GM18861 (cell line): ENCODE results near the gene FCSK.
"Not testable (repeated sequence)": the region's sequence is repeated elsewhere in the genome, so short reads cannot be mapped to it uniquely, and the experiment has no call there.

Source experiments
- ATAC-seq: cut with Tn5 transposase; IDR thresholded peaks from one replicate; pipeline ENCODE4 v1.9.1; 2021; ENCODE audit not compliant: unreplicated experiment

Gene FCSK

GRCh38 chr16:70454222-70455034, at the start of gene FCSK:
Gene FCSK, plus strand, starts transcription at chr16:70454595. Its CDS starts 8,596 bp downstream, at chr16:70463191.
- ATAC-seq, result no peak

GRCh38 chr16:70406104-70406503, 48.3 kb upstream of the FCSK start:
- ATAC-seq, result not testable (repeated sequence)

- ATAC-seq, result no peak
These were observed 46.6 kb upstream of the FCSK start for GRCh38 chr16:70407811-70408274.

GRCh38 chr16:70410734-70411133, 43.7 kb upstream of the FCSK start:
- no peak for ATAC-seq

- ATAC-seq, result no peak
These were observed 42.0 kb upstream of the FCSK start for GRCh38 chr16:70412385-70412784.

GRCh38 chr16:70413572-70413971, 40.8 kb upstream of the FCSK start:
- not testable (repeated sequence) for ATAC-seq

GRCh38 chr16:70416748-70417616, 37.4 kb upstream of the FCSK start:
- ATAC-seq, result peak; percentile 79

GRCh38 chr16:70417661-70418060, 36.7 kb upstream of the FCSK start:
- no peak for ATAC-seq

GRCh38 chr16:70418274-70418992, 36.0 kb upstream of the FCSK start:
- no peak for ATAC-seq

- ATAC-seq, result no peak
These were observed 35.4 kb upstream of the FCSK start for GRCh38 chr16:70418993-70419318.

GRCh38 chr16:70419384-70420327, 34.7 kb upstream of the FCSK start:
- no peak for ATAC-seq

GRCh38 chr16:70421014-70421413, 33.4 kb upstream of the FCSK start:
- no peak for ATAC-seq

- no peak for ATAC-seq
These were observed 32.7 kb upstream of the FCSK start for GRCh38 chr16:70421473-70422311.

GRCh38 chr16:70422543-70422942, 31.9 kb upstream of the FCSK start:
- no peak for ATAC-seq

- no peak for ATAC-seq
These were observed 26.6 kb upstream of the FCSK start for GRCh38 chr16:70427786-70428177.

- ATAC-seq, result no peak
These were observed 26.0 kb upstream of the FCSK start for GRCh38 chr16:70428178-70428998.

GRCh38 chr16:70429888-70430666, 24.3 kb upstream of the FCSK start:
- ATAC-seq, result peak; percentile 18
